ENCODE data around the gene TRAF5. TPM values are rescaled to one million over a fixed set of nuclear protein-coding genes. Genes with fewer than 3 reads are reported as not detected.

TRAF5 gene
- total and polyA plus RNA-seq, 4 donors = 4.3 to 25.9 (median 6.5) TPM

DNA sequence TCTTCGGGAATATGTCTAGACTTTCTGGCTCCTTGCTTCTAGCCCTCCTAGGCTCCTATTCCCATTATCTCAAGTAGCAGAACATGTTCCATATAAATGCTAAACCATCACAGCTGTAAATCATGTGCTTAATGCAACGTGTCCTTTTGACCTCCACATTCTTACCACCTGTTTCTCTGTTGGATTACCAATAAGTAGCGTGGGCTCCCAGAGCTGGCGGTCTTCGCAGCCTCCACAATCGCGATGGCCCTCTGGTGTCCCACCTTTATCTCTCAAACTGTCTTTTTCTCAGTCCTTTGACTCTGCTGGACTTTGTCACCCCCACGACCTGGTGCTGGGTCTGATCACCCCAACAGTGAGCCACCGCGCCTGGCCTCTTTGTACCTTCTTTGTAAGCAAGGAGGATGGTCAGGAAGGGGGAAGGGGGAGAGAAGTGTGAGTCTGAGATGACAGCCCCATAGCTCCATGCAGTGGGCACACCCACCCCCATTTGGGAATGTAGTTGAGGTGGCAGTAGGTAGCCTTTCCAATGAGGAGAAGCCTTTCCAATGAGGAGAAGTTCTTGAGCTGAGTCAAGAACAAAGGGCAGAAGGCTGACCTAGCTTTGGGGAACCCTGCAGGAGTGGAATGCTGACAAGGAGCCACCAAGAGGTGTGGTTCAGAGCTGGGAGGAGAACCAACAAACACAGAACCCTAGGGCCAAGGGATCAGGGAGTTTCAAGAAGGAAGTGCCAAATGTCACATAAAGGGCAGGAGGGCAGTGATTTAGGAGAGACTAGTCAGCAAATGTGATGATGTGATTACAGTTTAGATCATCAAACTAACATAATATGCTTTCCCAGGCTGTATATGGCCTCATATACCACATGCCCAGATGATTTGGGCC lies 14.2 kb downstream of the TRAF5 start:
- ATAC-seq (ENCODE audit: insufficient read depth, low FRiP score) = no peak
- no peak for DNase-seq

DNA sequence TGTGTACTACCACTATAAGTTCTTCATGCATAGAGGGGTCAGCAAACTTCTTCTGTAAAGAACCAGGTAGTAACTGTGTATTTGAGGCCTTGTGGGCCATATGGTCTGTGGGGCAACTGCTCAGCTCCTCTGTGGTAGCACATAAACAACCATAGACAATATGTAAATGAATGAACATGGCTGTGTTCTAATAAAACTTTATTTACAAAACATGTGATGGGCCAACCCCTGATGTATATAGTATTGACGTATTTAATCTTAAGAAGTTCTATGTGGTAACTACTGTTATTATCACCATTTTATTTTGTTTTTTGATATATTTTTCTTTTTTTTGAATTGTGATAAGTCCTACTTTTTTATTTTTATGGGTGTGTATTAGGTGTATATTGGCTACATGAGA lies 15.4 kb downstream of the TRAF5 start:
- Histone ChIP-seq H3K27me3 (ENCODE audit: control insufficient read depth in 3 of 3, insufficient read depth in 3 of 3, low read length in 2 of 3) (no peaks in the 10 kb centered on the region), H3K36me3 (ENCODE audit: control insufficient read depth in 4 of 4, insufficient read depth in 4 of 4, low read length in 4 of 4) (no peaks in the 10 kb centered on the region), H3K9ac (ENCODE audit: insufficient read depth in 1 of 2, low read length in 2 of 2) (no peak overlapping the region), H3K4me1 (ENCODE audit: control insufficient read depth in 5 of 5, insufficient read depth in 5 of 5, low read length in 5 of 5) (peaks cover 0 to 7% (median 0%) of the 10 kb centered on the region in 5 donors), H3K9me3 (ENCODE audit: control insufficient read depth in 4 of 4, insufficient read depth in 3 of 4, low read length in 3 of 4) (no peaks in the 10 kb centered on the region), H3K4me3 (no peak overlapping the region), H3K27ac (ENCODE audit: low read depth in 1 of 2, low read length in 1 of 2) (no peak overlapping the region)
- TF ChIP-seq, protein P1, sequence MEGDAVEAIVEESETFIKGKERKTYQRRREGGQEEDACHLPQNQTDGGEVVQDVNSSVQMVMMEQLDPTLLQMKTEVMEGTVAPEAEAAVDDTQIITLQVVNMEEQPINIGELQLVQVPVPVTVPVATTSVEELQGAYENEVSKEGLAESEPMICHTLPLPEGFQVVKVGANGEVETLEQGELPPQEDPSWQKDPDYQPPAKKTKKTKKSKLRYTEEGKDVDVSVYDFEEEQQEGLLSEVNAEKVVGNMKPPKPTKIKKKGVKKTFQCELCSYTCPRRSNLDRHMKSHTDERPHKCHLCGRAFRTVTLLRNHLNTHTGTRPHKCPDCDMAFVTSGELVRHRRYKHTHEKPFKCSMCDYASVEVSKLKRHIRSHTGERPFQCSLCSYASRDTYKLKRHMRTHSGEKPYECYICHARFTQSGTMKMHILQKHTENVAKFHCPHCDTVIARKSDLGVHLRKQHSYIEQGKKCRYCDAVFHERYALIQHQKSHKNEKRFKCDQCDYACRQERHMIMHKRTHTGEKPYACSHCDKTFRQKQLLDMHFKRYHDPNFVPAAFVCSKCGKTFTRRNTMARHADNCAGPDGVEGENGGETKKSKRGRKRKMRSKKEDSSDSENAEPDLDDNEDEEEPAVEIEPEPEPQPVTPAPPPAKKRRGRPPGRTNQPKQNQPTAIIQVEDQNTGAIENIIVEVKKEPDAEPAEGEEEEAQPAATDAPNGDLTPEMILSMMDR (IDR thresholded peaks at IDR 0.05; ENCODE audit: control extremely low read depth, extremely low read depth) = no peak
- 98% methylated on average over 1 of the region's 1 CpG for WGBS, 2 donors
- ATAC-seq (ENCODE audit: insufficient read depth, low FRiP score) (no peak), DNase-seq (no peak)

More for the DNA sequence above, 14.2 kb downstream of the TRAF5 start:
- no peaks in the 10 kb centered on the region for H3K27me3 ChIP-seq (ENCODE audit: control insufficient read depth in 3 of 3, insufficient read depth in 3 of 3, low read length in 2 of 3)
- WGBS, 2 donors = 97% methylated on average over 10 of the region's 10 CpGs
- H3K9me3 ChIP-seq (ENCODE audit: control insufficient read depth in 4 of 4, insufficient read depth in 3 of 4, low read length in 3 of 4) = no peaks in the 10 kb centered on the region
- no peak overlapping the region for H3K9ac ChIP-seq (ENCODE audit: insufficient read depth in 1 of 2, low read length in 2 of 2)
- peaks cover 0 to 5% (median 0%) of the 10 kb centered on the region in 5 donors for H3K4me1 ChIP-seq (ENCODE audit: control insufficient read depth in 5 of 5, insufficient read depth in 5 of 5, low read length in 5 of 5)
- TF ChIP-seq, protein P1 (IDR thresholded peaks at IDR 0.05; ENCODE audit: control extremely low read depth, extremely low read depth) = no peak
- no peak overlapping the region for H3K4me3 ChIP-seq
- no peak overlapping the region for H3K27ac ChIP-seq (ENCODE audit: low read depth in 1 of 2, low read length in 1 of 2)
- H3K36me3 ChIP-seq (ENCODE audit: control insufficient read depth in 4 of 4, insufficient read depth in 4 of 4, low read length in 4 of 4) = no peaks in the 10 kb centered on the region

GRCh38 chr1:211343607-211344006 lies 17.0 kb downstream of the TRAF5 start:
- Histone ChIP-seq H3K9me3 (ENCODE audit: control insufficient read depth in 4 of 4, insufficient read depth in 3 of 4, low read length in 3 of 4) (no peaks in the 10 kb centered on the region), H3K27me3 (ENCODE audit: control insufficient read depth in 3 of 3, insufficient read depth in 3 of 3, low read length in 2 of 3) (no peaks in the 10 kb centered on the region), H3K4me3 (no peak overlapping the region), H3K27ac (ENCODE audit: low read depth in 1 of 2, low read length in 1 of 2) (no peak overlapping the region), H3K4me1 (ENCODE audit: control insufficient read depth in 5 of 5, insufficient read depth in 5 of 5, low read length in 5 of 5) (peaks cover 0 to 8% (median 0%) of the 10 kb centered on the region in 5 donors), H3K36me3 (ENCODE audit: control insufficient read depth in 4 of 4, insufficient read depth in 4 of 4, low read length in 4 of 4) (no peaks in the 10 kb centered on the region), H3K9ac (ENCODE audit: insufficient read depth in 1 of 2, low read length in 2 of 2) (no peak overlapping the region)
- TF ChIP-seq, protein P1 (IDR thresholded peaks at IDR 0.05; ENCODE audit: control extremely low read depth, extremely low read depth) = no peak
- WGBS, 2 donors = 64 to 80% methylated on average over 4 of the region's 4 CpGs
- ATAC-seq (ENCODE audit: insufficient read depth, low FRiP score) (no peak), DNase-seq (no peak)
